Lung (tissue), 12 donors: ENCODE measurements around the gene USP28. TPM values are rescaled to one million over a fixed set of nuclear protein-coding genes. Genes with fewer than 3 reads are reported as not detected.

ENCODE experiments used
- ATAC-seq: fragments of 200-7000 bp; cut with Tn5 transposase; one replicate; pipeline ENCODE4 v1.9.1; 2020; ENCODE audit warnings: moderate number of reproducible peaks; ENCODE audit not compliant: insufficient read depth, low FRiP score
- DNase-seq, 3 donors: peaks; one replicate each; pipeline ENCODE4 v3.0.0-alpha.2; 2013 to 2017
- H3K27ac ChIP-seq, 2 donors: one replicate each; pipeline ENCODE4 v1.5.1; 2013; ENCODE audit warnings: mild to moderate bottlenecking in 2 of 2, moderate library complexity in 2 of 2, control low read depth in 1 of 2, inconsistent platforms in 1 of 2, low read depth in 1 of 2, low read length in 1 of 2
- H3K27me3 ChIP-seq, 3 donors: one replicate each; pipeline ENCODE4 v1.5.1; 2013; ENCODE audit warnings: low read length in 2 of 3; ENCODE audit not compliant: control insufficient read depth in 3 of 3, insufficient read depth in 3 of 3
- H3K36me3 ChIP-seq, 4 donors: one replicate each; pipeline ENCODE4 v1.5.1; 2013; ENCODE audit warnings: low read length in 4 of 4, mild to moderate bottlenecking in 1 of 4, moderate library complexity in 1 of 4; ENCODE audit not compliant: control insufficient read depth in 4 of 4, insufficient read depth in 4 of 4
- H3K4me1 ChIP-seq, 5 donors: one replicate each; pipeline ENCODE4 v1.5.1; 2013; ENCODE audit warnings: low read length in 5 of 5, mild to moderate bottlenecking in 2 of 5, moderate library complexity in 1 of 5; ENCODE audit not compliant: control insufficient read depth in 5 of 5, insufficient read depth in 5 of 5
- H3K4me3 ChIP-seq: one replicate; pipeline ENCODE4 v1.5.1; 2013; ENCODE audit warnings: mild to moderate bottlenecking, control low read depth, moderate library complexity
- H3K9ac ChIP-seq, 2 donors: one replicate each; pipeline ENCODE4 v1.5.1; 2013; ENCODE audit warnings: low read length in 2 of 2, control low read depth in 1 of 2; ENCODE audit not compliant: insufficient read depth in 1 of 2
- H3K9me3 ChIP-seq, 4 donors: one replicate each; pipeline ENCODE4 v1.5.1; 2013; ENCODE audit warnings: low read length in 3 of 4, mild to moderate bottlenecking in 1 of 4, moderate library complexity in 1 of 4; ENCODE audit not compliant: control insufficient read depth in 4 of 4, insufficient read depth in 3 of 4
- CTCF ChIP-seq: IDR thresholded peaks from 2 replicates; pipeline ENCODE4 v1.5.1; 2012; ENCODE audit warnings: mild to moderate bottlenecking; ENCODE audit errors: control extremely low read depth, extremely low read depth
- WGBS, 2 donors: extraction: QIAGEN DNeasy Blood & Tissue Kit; methylation state at CpG; one replicate each; pipeline ENCODE4 v1.1.7; 2013; 5-methylcytosine and 5-hydroxymethylcytosine counted together
- polyA plus RNA-seq, 2 donors: library from polyadenylated mRNA; stranded (reverse); fragments of 200-250 nt; gene quantifications; one replicate each; pipeline ENCODE4 v1.2.1, GENCODE V29; 2013
- total RNA-seq, 2 donors: library from RNA; depleted of rRNA in 1 of 2; stranded (reverse); fragments of >200 nt in 1 of 2; gene quantifications; one replicate each; pipeline ENCODE4 v1.2.1, GENCODE V29; 2014 to 2021
- donor health status: control.
- donor health status: control.
- donor health status: Bipolar disorder and iron deficiency.
- donor health status: healthy.
- donor health status: DM: yes; HTN: yes; CAD: no.

USP28 gene
- total and polyA plus RNA-seq, 4 donors, result 3.5 to 45.3 (median 14.2) TPM

GRCh38 chr11:113877670-113878055 lies 2.3 kb upstream of the USP28 start:
- WGBS, 2 donors, result 41 to 59% methylated on average over 5 of the region's 5 CpGs
- Histone ChIP-seq H3K36me3 (no peaks in the 10 kb centered on the region), H3K27me3 (no peaks in the 10 kb centered on the region), H3K4me3 (no peak overlapping the region), H3K4me1 (peaks cover 0 to 20% (median 2%) of the 10 kb centered on the region in 5 donors), H3K27ac (no peak overlapping the region), H3K9ac (no peak overlapping the region), H3K9me3 (no peaks in the 10 kb centered on the region)
- no peak for TF ChIP-seq CTCF
- DNase-seq, result no peak
- ATAC-seq, result no peak

- Histone ChIP-seq H3K9me3 (no peaks in the 10 kb centered on the region), H3K4me1 (peaks cover 0 to 23% (median 2%) of the 10 kb centered on the region in 5 donors), H3K27ac (no peak overlapping the region), H3K27me3 (no peaks in the 10 kb centered on the region), H3K9ac (no peak overlapping the region), H3K4me3 (no peak overlapping the region), H3K36me3 (no peaks in the 10 kb centered on the region)
- ATAC-seq (no peak), DNase-seq (no peak)
- TF ChIP-seq CTCF, result no peak
- WGBS, 2 donors, result 98% methylated on average over 8 of the region's 8 CpGs
Observed at GRCh38 chr11:113876798-113877669, 1.7 kb upstream of the USP28 start.

DNA sequence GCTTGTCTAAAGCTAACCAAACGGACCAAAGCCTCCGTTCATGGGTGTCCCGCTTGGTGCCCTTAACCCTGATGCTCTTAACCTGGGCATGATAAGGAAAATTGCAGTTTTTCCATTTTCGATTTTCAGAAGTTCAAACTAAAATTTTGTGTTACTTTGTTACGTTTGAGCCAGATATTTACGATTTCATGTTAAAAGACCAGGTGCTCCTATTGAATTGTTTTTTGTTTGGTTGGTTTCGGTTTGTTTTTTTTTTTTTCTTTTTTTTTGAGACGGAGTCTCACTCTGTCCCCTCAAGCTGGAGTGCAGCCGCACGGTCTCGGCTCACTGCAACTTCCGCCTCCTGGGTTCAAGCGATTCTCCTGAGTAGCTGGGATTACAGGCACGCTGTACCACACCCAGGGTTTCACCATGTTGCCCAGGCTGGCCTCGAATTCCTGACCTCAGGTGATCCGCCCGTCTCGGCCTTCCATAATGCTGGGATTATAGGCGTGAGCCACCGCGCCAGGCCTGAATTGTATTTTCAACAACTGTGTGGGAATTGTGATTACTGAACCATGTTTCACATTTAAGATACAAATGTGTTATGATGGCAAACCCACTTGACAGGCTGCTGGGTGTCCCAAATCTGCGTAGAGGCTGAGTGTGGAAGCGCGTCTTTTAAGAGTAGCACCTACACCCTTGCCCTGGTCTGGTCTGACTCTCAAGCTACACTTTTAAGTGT lies 864 bp upstream of the USP28 start:
- WGBS, 2 donors, result 79 to 84% methylated on average over 24 of the region's 24 CpGs

More for the DNA sequence above, 864 bp upstream of the USP28 start:
- TF ChIP-seq CTCF, result no peak
- H3K4me3 ChIP-seq, result no peak overlapping the region
- H3K27ac ChIP-seq, result peak overlapping the region; percentile 96 to 97
- no peaks in the 10 kb centered on the region for H3K27me3 ChIP-seq
- H3K36me3 ChIP-seq, result no peaks in the 10 kb centered on the region
- DNase-seq, result no peak
- no peaks in the 10 kb centered on the region for H3K9me3 ChIP-seq
- peaks cover 0 to 23% (median 4%) of the 10 kb centered on the region in 5 donors for H3K4me1 ChIP-seq
- no peak for ATAC-seq
- peak overlapping the region; percentile 32 to 75 for H3K9ac ChIP-seq
